ENCODE data around the gene FUCA1.

- TF ChIP-seq CTCF (IDR thresholded peaks at IDR 0.05; ENCODE audit: low read depth, low read length) (no peak), EZH2phosphoT487 (IDR thresholded peaks at IDR 0.05; ENCODE audit: low read depth) (no peak)
Measured at GRCh38 chr1:23910144-23910543, 42.1 kb upstream of the FUCA1 start.
